Loucy (cell line): Measurements from ENCODE around the gene BCAS1.

ENCODE experiments used
- H2AFZ ChIP-seq: fragments of 200-600 bp; sonication (generic); 2 replicates; pipeline ENCODE4 v1.6.0; 2016; ENCODE audit warnings: antibody characterized with exemption, mild to moderate bottlenecking, low read length, moderate library complexity
- H3F3A ChIP-seq: fragments of 200-600 bp; 2 replicates; pipeline ENCODE4 v1.6.0; 2016; ENCODE audit warnings: antibody characterized with exemption, low read depth, mild to moderate bottlenecking
- H3K27me3 ChIP-seq: fragments of 200-600 bp; sonication (generic); 2 replicates; pipeline ENCODE4 v1.6.1; 2014; ENCODE audit warnings: low read length, mild to moderate bottlenecking; ENCODE audit not compliant: insufficient read depth, poor library complexity, severe bottlenecking
- H3K36me3 ChIP-seq: fragments of 200-600 bp; sonication (generic); 2 replicates; pipeline ENCODE4 v1.6.1; 2016; ENCODE audit warnings: low read length; ENCODE audit not compliant: insufficient read depth
- H3K4me1 ChIP-seq: fragments of 200-600 bp; sonication (generic); 2 replicates; pipeline ENCODE4 v1.5.1; 2014; ENCODE audit warnings: low read length, mild to moderate bottlenecking; ENCODE audit not compliant: insufficient read depth, poor library complexity, severe bottlenecking
- H3K4me2 ChIP-seq: fragments of 200-600 bp; sonication (generic); 2 replicates; pipeline ENCODE4 v1.6.0; 2014; ENCODE audit warnings: antibody characterized with exemption, low read length, low read depth, mild to moderate bottlenecking; ENCODE audit not compliant: poor library complexity, severe bottlenecking
- H3K4me3 ChIP-seq: fragments of 200-600 bp; sonication (generic); 2 replicates; pipeline ENCODE4 v1.5.1; 2014; ENCODE audit warnings: low read length, mild to moderate bottlenecking, mixed read lengths; ENCODE audit not compliant: poor library complexity, severe bottlenecking
- H3K79me2 ChIP-seq: fragments of 200-600 bp; sonication (generic); 2 replicates; pipeline ENCODE4 v1.6.1; 2014; ENCODE audit warnings: low read length; ENCODE audit not compliant: insufficient read depth
- H3K9ac ChIP-seq: fragments of 200-600 bp; sonication (generic); 2 replicates; pipeline ENCODE4 v1.6.0; 2014; ENCODE audit warnings: mild to moderate bottlenecking, low read depth, low read length, moderate library complexity; ENCODE audit not compliant: poor library complexity, severe bottlenecking
- H3K9me2 ChIP-seq: fragments of 200-600 bp; sonication (generic); replicated peaks from 2 replicates; pipeline ENCODE4 v1.6.1; 2016; ENCODE audit warnings: low read depth, low read length, mixed read lengths
- H3K9me3 ChIP-seq: fragments of 200-600 bp; sonication (generic); 2 replicates; pipeline ENCODE4 v1.6.1; 2014; ENCODE audit warnings: mild to moderate bottlenecking, antibody characterized with exemption, low read length, low read depth; ENCODE audit not compliant: insufficient read depth
- H4K20me1 ChIP-seq: fragments of 200-600 bp; sonication (generic); 2 replicates; pipeline ENCODE4 v1.6.0; 2014; ENCODE audit warnings: antibody characterized with exemption, low read length, mild to moderate bottlenecking; ENCODE audit not compliant: insufficient read depth, poor library complexity, severe bottlenecking
- CTCF ChIP-seq: fragments of 200-600 bp; sonication (generic); conservative IDR thresholded peaks from 2 replicates; pipeline ENCODE4 v1.5.1; 2014; ENCODE audit warnings: mild to moderate bottlenecking, antibody characterized with exemption, low read length
- EZH2phosphoT487 ChIP-seq: fragments of 200-600 bp; IDR thresholded peaks from 2 replicates; pipeline ENCODE4 v1.6.1; 2018; ENCODE audit warnings: antibody characterized with exemption, mild to moderate bottlenecking, moderate library complexity, borderline replicate concordance

The BCAS1 gene

GRCh38 chr20:53971096-53971683 lies 99.2 kb downstream of the BCAS1 start:
- no peaks in the 10 kb centered on the region for H3K36me3 ChIP-seq
- no peaks in the 10 kb centered on the region for H3K9me3 ChIP-seq
- H3K4me1 ChIP-seq, result no peaks in the 10 kb centered on the region
- no peak overlapping the region for H3K9ac ChIP-seq
- H3K4me2 ChIP-seq, result no peak overlapping the region
- no peaks in the 10 kb centered on the region for H3F3A ChIP-seq
- no peaks in the 10 kb centered on the region for H4K20me1 ChIP-seq
- TF ChIP-seq CTCF (no peak), EZH2phosphoT487 (no peak)
- no peak overlapping the region for H2AFZ ChIP-seq
- no peaks in the 10 kb centered on the region for H3K9me2 ChIP-seq
- no peaks in the 10 kb centered on the region for H3K27me3 ChIP-seq
- no peak overlapping the region for H3K4me3 ChIP-seq
- no peaks in the 10 kb centered on the region for H3K79me2 ChIP-seq

- Histone ChIP-seq H3F3A (no peaks in the 10 kb centered on the region), H3K79me2 (no peaks in the 10 kb centered on the region), H3K4me1 (no peaks in the 10 kb centered on the region), H3K36me3 (no peaks in the 10 kb centered on the region), H4K20me1 (no peaks in the 10 kb centered on the region), H3K4me3 (no peak overlapping the region), H3K4me2 (no peak overlapping the region), H3K9me2 (no peaks in the 10 kb centered on the region), H3K9me3 (no peaks in the 10 kb centered on the region), H3K9ac (no peak overlapping the region), H2AFZ (no peak overlapping the region), H3K27me3 (no peaks in the 10 kb centered on the region)
- TF ChIP-seq CTCF (no peak), EZH2phosphoT487 (no peak)
Observed at GRCh38 chr20:53970232-53970631, 100.2 kb downstream of the BCAS1 start.

GRCh38 chr20:53967527-53967926 lies 102.9 kb downstream of the BCAS1 start:
- Histone ChIP-seq H2AFZ (no peak overlapping the region), H3K27me3 (no peaks in the 10 kb centered on the region)
- TF ChIP-seq EZH2phosphoT487, result no peak
- no peak for TF ChIP-seq CTCF

More at GRCh38 chr20:53967527-53967926, 102.9 kb downstream of the BCAS1 start:
- no peaks in the 10 kb centered on the region for H3K9me2 ChIP-seq
- no peak overlapping the region for H3K9ac ChIP-seq
- H3F3A ChIP-seq, result no peaks in the 10 kb centered on the region
- H3K79me2 ChIP-seq, result no peaks in the 10 kb centered on the region
- H3K4me3 ChIP-seq, result no peak overlapping the region
- no peaks in the 10 kb centered on the region for H4K20me1 ChIP-seq
- H3K4me1 ChIP-seq, result no peaks in the 10 kb centered on the region
- no peak overlapping the region for H3K4me2 ChIP-seq
- no peaks in the 10 kb centered on the region for H3K36me3 ChIP-seq
- H3K9me3 ChIP-seq, result no peaks in the 10 kb centered on the region
